Measurements from ENCODE around the gene CDC42EP2.

The CDC42EP2 gene

DNA sequence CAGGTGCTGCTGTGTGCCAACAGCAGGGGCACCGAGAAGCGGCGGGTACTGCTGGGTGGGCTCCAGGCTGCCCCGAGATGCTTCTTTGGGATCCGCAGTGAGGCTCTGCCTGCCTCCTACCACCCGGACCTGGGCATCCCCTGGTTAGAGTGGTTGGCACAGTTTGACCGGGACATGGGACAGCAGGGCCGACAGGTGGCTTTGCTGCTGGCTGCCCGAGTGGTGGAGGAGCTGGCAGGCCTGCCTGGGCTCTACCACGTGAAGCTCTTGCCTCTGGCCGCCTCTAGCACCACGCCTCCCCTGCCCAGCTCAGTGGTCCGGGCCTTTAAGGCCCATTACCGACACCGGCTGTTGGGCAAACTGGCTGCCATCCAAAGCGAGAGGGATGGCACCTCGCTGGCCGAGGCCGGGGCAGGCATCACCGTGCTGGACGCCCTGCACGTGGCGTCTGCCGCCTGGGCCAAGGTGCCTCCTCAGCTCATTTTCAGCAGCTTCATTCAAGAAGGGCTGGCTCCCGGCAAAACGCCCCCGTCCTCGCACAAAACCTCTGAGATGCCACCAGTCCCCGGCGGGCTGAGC, 41.8 kb downstream of the CDC42EP2 start:
- peaks cover 25% of the 10 kb centered on the region for H3K4me1 Mint-ChIP-seq
- no peak for ATAC-seq
- peaks cover 6% of the 10 kb centered on the region for H3K27me3 Mint-ChIP-seq
- no peaks in the 10 kb centered on the region for H3K9me3 Mint-ChIP-seq
- no peak for DNase-seq
- no peak overlapping the region for H3K27ac Mint-ChIP-seq
- peak overlapping the region in 1 of 2 donors; percentile 50 for H3K4me3 Mint-ChIP-seq

DNA sequence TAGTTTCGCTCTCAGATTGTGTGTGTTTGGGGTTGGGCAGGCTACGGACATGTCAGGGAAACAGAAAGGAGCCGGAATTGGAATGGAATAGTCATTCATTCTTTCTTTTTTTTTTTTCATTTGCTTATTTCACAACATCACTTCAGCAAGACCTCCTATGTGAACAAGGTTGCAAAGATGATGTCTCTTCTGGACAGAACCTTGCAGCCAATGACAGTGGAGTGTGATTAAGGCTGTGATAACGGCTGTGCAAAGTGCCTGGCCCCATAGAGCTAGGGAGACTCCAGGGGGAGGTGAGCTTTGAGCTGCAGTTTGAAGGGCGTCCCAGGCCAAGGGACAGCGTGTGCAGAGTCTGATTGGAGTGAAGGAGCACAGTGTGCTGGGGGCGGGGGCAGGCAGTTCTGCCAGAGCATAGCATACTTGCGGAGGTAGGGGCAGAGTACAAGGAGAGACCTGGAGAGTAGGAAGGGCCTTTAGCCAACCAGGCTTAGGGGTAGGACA, 43.2 kb downstream of the CDC42EP2 start:
- ATAC-seq (no peak), DNase-seq (no peak)
- H3K27me3 Mint-ChIP-seq: peaks cover 6% of the 10 kb centered on the region
- no peaks in the 10 kb centered on the region for H3K9me3 Mint-ChIP-seq
- peaks cover 26% of the 10 kb centered on the region for H3K4me1 Mint-ChIP-seq
- H3K4me3 Mint-ChIP-seq: no peak overlapping the region
- H3K27ac Mint-ChIP-seq: peak overlapping the region in 1 of 2 donors; percentile 21

DNA sequence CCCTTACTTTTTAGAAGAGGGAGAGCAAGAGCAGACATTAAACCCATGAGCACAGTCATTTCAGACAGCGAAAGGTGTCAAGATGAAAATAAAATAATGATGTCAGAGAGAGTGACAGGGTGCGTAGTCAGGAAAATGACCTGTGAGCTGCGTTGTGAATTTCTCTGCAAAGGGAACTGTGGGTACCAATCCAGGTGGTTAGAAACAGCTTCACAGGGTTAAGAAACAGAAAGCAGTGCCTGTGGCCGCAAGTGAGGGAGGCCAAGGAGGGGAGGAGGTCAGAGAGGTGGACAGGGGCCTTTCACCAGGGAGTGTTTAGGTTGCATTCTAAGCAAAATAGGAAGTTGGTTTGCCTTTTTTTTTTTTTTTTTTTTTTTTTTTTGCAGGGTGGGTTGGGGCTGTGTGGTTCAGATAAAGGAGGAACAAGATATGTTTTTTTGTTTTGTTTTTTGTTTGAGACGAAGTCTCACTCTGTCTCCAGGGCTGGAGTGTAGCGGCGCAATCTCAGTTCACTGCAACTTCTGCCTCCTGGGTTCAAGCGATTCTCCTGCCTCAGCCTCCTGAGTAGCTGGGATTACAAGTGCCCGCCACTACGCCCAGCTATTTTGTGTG, 47.8 kb downstream of the CDC42EP2 start:
- H3K27ac Mint-ChIP-seq: no peak overlapping the region
- DNase-seq: no peak
- peak; percentile 59 for ATAC-seq

DNA sequence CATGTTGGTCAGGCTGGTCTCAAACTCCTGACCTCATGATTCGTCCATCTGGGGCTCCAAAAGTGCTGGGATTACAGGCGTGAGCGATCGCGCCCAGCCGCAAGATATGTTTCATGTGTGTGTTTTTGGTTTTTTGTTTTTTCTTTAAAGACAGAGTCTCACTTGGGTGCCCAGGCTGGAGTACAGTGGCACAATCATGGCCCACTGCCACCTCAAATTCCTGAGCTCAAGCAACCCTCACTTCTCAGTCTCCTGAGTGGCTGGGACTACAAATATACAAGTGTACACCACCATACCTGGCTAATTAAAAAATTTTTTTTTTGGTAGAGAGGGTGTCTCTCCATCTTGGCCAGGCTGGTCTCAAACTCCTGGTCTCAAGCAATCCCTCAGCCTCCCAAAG, 48.3 kb downstream of the CDC42EP2 start:
- no peak for DNase-seq

More for the DNA sequence above, 47.8 kb downstream of the CDC42EP2 start:
- Mint-ChIP-seq H3K4me1 (peaks cover 6% of the 10 kb centered on the region), H3K27me3 (no peaks in the 10 kb centered on the region), H3K9me3 (no peaks in the 10 kb centered on the region), H3K4me3 (no peak overlapping the region)

DNA sequence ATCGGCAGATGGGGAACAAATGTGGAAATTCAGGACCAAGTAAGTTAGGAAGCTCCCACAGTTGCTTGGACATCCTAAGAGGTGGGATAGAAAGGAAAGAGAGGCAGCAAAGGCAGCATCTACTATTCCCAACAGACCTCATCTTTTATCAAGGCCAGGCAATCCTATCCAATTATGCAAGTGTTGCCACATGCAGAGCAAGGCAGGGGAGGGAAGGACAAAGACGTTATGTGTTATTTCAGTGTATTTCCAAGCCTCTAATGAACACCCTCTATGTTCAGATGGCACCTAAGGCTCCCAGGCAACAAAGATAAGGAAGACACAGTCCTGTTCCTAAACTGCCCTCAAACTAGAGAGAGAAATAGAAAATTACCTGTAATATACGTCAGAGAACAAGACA, 49.1 kb downstream of the CDC42EP2 start:
- H3K4me1 Mint-ChIP-seq: peaks cover 6% of the 10 kb centered on the region
- H3K4me3 Mint-ChIP-seq: no peak overlapping the region
- ATAC-seq (no peak), DNase-seq (no peak)
- H3K9me3 Mint-ChIP-seq: no peaks in the 10 kb centered on the region
- no peaks in the 10 kb centered on the region for H3K27me3 Mint-ChIP-seq
- no peak overlapping the region for H3K27ac Mint-ChIP-seq

More for the DNA sequence above, 48.3 kb downstream of the CDC42EP2 start:
- Mint-ChIP-seq H3K27ac (no peak overlapping the region), H3K9me3 (no peaks in the 10 kb centered on the region), H3K27me3 (no peaks in the 10 kb centered on the region), H3K4me3 (no peak overlapping the region), H3K4me1 (peaks cover 6% of the 10 kb centered on the region)
- ATAC-seq: no peak

DNA sequence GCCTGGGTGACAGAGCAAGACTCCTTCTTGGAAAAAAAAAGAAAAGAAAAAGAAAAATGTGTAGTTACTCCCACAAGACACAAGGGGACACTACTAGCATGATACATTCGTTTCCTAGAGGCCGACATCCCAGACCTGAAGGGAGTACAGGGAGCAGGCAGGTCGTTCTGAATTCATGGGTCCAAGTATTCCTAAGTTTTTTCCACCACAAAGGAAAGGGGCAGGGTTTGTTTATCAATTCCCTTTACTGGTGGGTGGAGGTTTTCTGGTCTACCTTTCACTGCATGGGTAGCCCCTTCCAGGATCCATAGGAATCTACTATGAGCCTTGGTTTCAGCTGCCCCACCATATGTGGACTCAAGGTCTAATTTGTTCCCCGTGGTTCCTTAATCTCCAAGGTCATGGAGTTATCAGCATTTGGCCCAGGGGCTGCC, 51.7 kb downstream of the CDC42EP2 start:
- H3K4me3 Mint-ChIP-seq: no peak overlapping the region
- ATAC-seq (peak; percentile 79), DNase-seq (peak in 1 of 2 donors; percentile 36)
- no peak overlapping the region for H3K27ac Mint-ChIP-seq
- H3K27me3 Mint-ChIP-seq: no peaks in the 10 kb centered on the region
- no peaks in the 10 kb centered on the region for H3K9me3 Mint-ChIP-seq
- H3K4me1 Mint-ChIP-seq: peaks cover 6% of the 10 kb centered on the region

DNA sequence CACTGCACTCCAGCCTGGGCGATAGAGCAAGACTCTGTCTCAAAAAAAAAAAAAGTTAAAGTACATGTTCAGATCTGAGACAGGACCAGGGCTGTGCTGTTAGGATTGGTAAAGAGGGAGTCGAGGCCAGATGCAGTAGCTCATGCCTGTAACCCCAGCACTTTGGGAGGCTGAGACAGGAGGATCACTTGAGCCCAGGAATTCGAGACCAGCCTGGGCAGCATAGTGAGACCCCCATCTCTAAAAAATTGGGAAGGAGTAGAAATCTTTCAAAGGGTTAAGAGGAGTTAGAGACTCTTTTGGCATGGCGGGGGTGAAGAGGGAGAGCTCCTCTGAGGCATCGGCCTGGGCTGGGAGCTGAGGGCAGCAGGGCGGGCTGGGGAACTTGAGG, 56.0 kb downstream of the CDC42EP2 start:
- Mint-ChIP-seq H3K27me3 (no peaks in the 10 kb centered on the region), H3K9me3 (no peaks in the 10 kb centered on the region), H3K4me1 (no peaks in the 10 kb centered on the region), H3K27ac (no peak overlapping the region), H3K4me3 (no peak overlapping the region)
- DNase-seq: no peak
- no peak for ATAC-seq

Data from stimulated activated naive CD8-positive, alpha-beta T cell treated with anti-CD3 and anti-CD28 coated beads, Interleukin-15, amount 100 ng/mL, for 72 hours (primary cell).